HepG2 (cell line): ENCODE measurements around the gene CPM. TPM values are rescaled to one million over a fixed set of nuclear protein-coding genes. Genes with fewer than 3 reads are reported as not detected.

Source experiments
- ATAC-seq: fragments of 200-7000 bp; cut with Tn5 transposase; 3 replicates; pipeline ENCODE4 v1.9.1; 2020; ENCODE audit warnings: mild to moderate bottlenecking, moderate library complexity
- BruUV-seq: library from RNA; stranded (reverse); fragments of 400-500 nt; replicated peaks from 2 replicates; lab custom pipeline; 2021; lab: Mats Ljungman, UMichigan
- CTCF ChIA-PET: fragments of 300-600 bp; formaldehyde crosslinking; extraction: SDS; loops from one replicate; lab custom pipeline; 2021; ENCODE audit warnings: low total read pairs, inconsistent platforms, low intra/inter-chr PET ratio; lab: Yijun Ruan, JAX
- POLR2A ChIA-PET: fragments of 350-600 bp; sonication (Branson Sonifier 250); formaldehyde crosslinking; loops from one replicate; lab custom pipeline; 2020; ENCODE audit warnings: antibody characterized with exemption, inconsistent platforms; lab: Yijun Ruan, JAX
- DNase-seq: peaks from one replicate; pipeline ENCODE4 v3.0.0-alpha.2; 2015; ENCODE audit warnings: low spot score
- FAIRE-seq: peaks from 3 replicates; lab custom pipeline; 2011; peaks lifted over from hg19 to GRCh38; lab: Jason Lieb, UNC
- H2AFZ ChIP-seq: one replicate; pipeline ENCODE4 v1.6.1; 2011; ENCODE audit warnings: low read length, inconsistent platforms
- H3K27ac ChIP-seq: fragments of 300-600 bp; 3 replicates; pipeline ENCODE4 v1.8.0; 2011; ENCODE audit warnings: mixed run types, mild to moderate bottlenecking, mixed read lengths, low read length, inconsistent platforms; ENCODE audit not compliant: insufficient read depth; ENCODE audit errors: extremely low read length
- H3K27me3 ChIP-seq, 2 experiments: fragments of 200-600 bp in 1 of 2; 2 replicates in 1 of 2; 3 replicates in 1 of 2; pipeline versions ENCODE4 v1.6.0 to v1.8.0; 2011; ENCODE audit warnings: low read length in 2 of 2, mild to moderate bottlenecking in 2 of 2, moderate library complexity in 2 of 2, inconsistent platforms in 1 of 2; ENCODE audit not compliant: insufficient read depth in 2 of 2, control insufficient read depth in 1 of 2
- H3K36me3 ChIP-seq, 2 experiments: fragments of 200-600 bp in 1 of 2; replicated peaks in 1 of 2; 2 replicates in 1 of 2; 3 replicates in 1 of 2; pipeline versions ENCODE4 v1.5.1 to v1.8.0; 2011; ENCODE audit warnings: low read length in 2 of 2, inconsistent platforms in 1 of 2; ENCODE audit not compliant: insufficient read depth in 2 of 2, control insufficient read depth in 1 of 2
- H3K4me1 ChIP-seq: 2 replicates; pipeline ENCODE4 v1.5.1; 2012; ENCODE audit warnings: low read length, inconsistent platforms; ENCODE audit not compliant: insufficient read depth
- H3K4me2 ChIP-seq: 2 replicates; pipeline ENCODE4 v1.6.0; 2011; ENCODE audit warnings: low read depth, low read length, inconsistent platforms
- H3K4me3 ChIP-seq, 3 experiments: fragments of 200-600 bp in 1 of 3; sonication (generic), shearing (Covaris generic) in 1 of 3; replicated peaks in 1 of 3; 2 replicates each; pipeline ENCODE4 v1.5.1; 2011 to 2016; ENCODE audit warnings: low read length in 3 of 3, inconsistent platforms in 2 of 3, low read depth in 2 of 3, mild to moderate bottlenecking in 2 of 3, control low read depth in 1 of 3, mixed read lengths in 1 of 3; ENCODE audit not compliant: insufficient read depth in 1 of 3
- H3K79me2 ChIP-seq: one replicate; pipeline ENCODE4 v1.6.1; 2011; ENCODE audit warnings: low read length, inconsistent platforms; ENCODE audit not compliant: insufficient read depth
- H3K9ac ChIP-seq: 2 replicates; pipeline ENCODE4 v1.6.0; 2011; ENCODE audit warnings: mild to moderate bottlenecking, low read depth, low read length, inconsistent platforms; ENCODE audit not compliant: insufficient read depth
- H3K9me3 ChIP-seq: 2 replicates; pipeline ENCODE4 v1.5.1; 2012; ENCODE audit warnings: mild to moderate bottlenecking, low read length
- H4K20me1 ChIP-seq: 2 replicates; pipeline ENCODE4 v1.6.0; 2011; ENCODE audit warnings: inconsistent platforms, mild to moderate bottlenecking, low read length, moderate library complexity; ENCODE audit not compliant: insufficient read depth
- BCL3 ChIP-seq: sonication (generic); formaldehyde crosslinking; IDR thresholded peaks from 2 replicates; pipeline ENCODE4 v1.5.1; 2020; ENCODE audit warnings: mild to moderate bottlenecking, missing genetic modification reagents, moderate library complexity
- CEBPG ChIP-seq: IDR thresholded peaks from 2 replicates; pipeline ENCODE4 v1.6.1; 2016
- KMT2B ChIP-seq: IDR thresholded peaks from 2 replicates; pipeline ENCODE4 v1.6.1; 2016; ENCODE audit warnings: missing genetic modification reagents, missing compliant biosample characterization
- MAFG ChIP-seq: sonication (generic); formaldehyde crosslinking; IDR thresholded peaks from 2 replicates; pipeline ENCODE4 v1.5.1; 2020; ENCODE audit warnings: mild to moderate bottlenecking, missing genetic modification reagents
- MYPOP ChIP-seq: sonication (generic); formaldehyde crosslinking; IDR thresholded peaks from 2 replicates; pipeline ENCODE4 v1.8.1; 2023; ENCODE audit warnings: mild to moderate bottlenecking, moderate library complexity, missing genetic modification reagents
- PAF1 ChIP-seq: IDR thresholded peaks from 2 replicates; pipeline ENCODE4 v1.6.1; 2016; ENCODE audit warnings: missing genetic modification reagents, missing compliant biosample characterization
- POLR2AphosphoS2 ChIP-seq: IDR thresholded peaks from 2 replicates; pipeline ENCODE4 v1.6.1; 2011; ENCODE audit warnings: low read depth, low read length, improper control_type of control experiment
- PRMT3 ChIP-seq: sonication (generic); formaldehyde crosslinking; IDR thresholded peaks from 2 replicates; pipeline ENCODE4 v1.8.1; 2022; ENCODE audit warnings: low read depth, mild to moderate bottlenecking, moderate library complexity, missing genetic modification reagents, borderline replicate concordance
- TRIM22 ChIP-seq: fragments of 450-650 bp; IDR thresholded peaks from 2 replicates; pipeline ENCODE4 v1.6.1; 2017
- ZBTB2 ChIP-seq: sonication (generic); formaldehyde crosslinking; IDR thresholded peaks from 2 replicates; pipeline ENCODE4 v1.8.0; 2022; ENCODE audit warnings: low read depth, missing genetic modification reagents
- ZNF138 ChIP-seq: sonication (generic); formaldehyde crosslinking; IDR thresholded peaks from 2 replicates; pipeline ENCODE4 v1.5.0; 2020; ENCODE audit warnings: mild to moderate bottlenecking, low read depth, missing genetic modification reagents
- ZNF180 ChIP-seq: sonication (generic); formaldehyde crosslinking; IDR thresholded peaks from 2 replicates; pipeline ENCODE4 v1.4.0; 2020; ENCODE audit warnings: low read depth, missing genetic modification reagents, borderline replicate concordance
- ZNF354B ChIP-seq: sonication (generic); formaldehyde crosslinking; IDR thresholded peaks from 2 replicates; pipeline ENCODE4 v1.8.0; 2022; ENCODE audit warnings: mild to moderate bottlenecking, missing genetic modification reagents
- ZNF710 ChIP-seq: sonication (generic); formaldehyde crosslinking; IDR thresholded peaks from 2 replicates; pipeline ENCODE4 v1.5.0; 2020; ENCODE audit warnings: mild to moderate bottlenecking, missing genetic modification reagents, borderline replicate concordance
- ZSCAN25 ChIP-seq: sonication (generic); formaldehyde crosslinking; IDR thresholded peaks from 2 replicates; pipeline ENCODE4 v1.8.0; 2022; ENCODE audit warnings: mild to moderate bottlenecking, missing genetic modification reagents
- WGBS: methylation state at CpG from one replicate; pipeline ENCODE4 v1.1.6; 2017; ENCODE audit warnings: low lambda C conversion rate; 5-methylcytosine and 5-hydroxymethylcytosine counted together
- in situ Hi-C: cut with HindIII; loops from 2 replicates; pipeline ENCODE4 v1.10.0; 2017; ENCODE audit warnings: low pct_unique_long_range_greater_than_20kb; ENCODE audit not compliant: extremely low pct_ligation_motif_present
- intact Hi-C: fragments of 100-400 bp; cut with micrococcal nuclease; formaldehyde crosslinking; loops from one replicate; pipeline ENCODE4 v1.10.0; 2022; ENCODE audit not compliant: unreplicated experiment
- polyA plus RNA-seq, 8 experiments: library from polyadenylated mRNA; depleted of rRNA in 3 of 8; stranded (reverse) in 7 of 8; unstranded in 1 of 8; fragments of >200 nt; fragmentation: Illumina TruSeq in 4 of 8; extraction: Trizol in 4 of 8; gene quantifications; 2 replicates each; pipeline versions ENCODE4 v1.2.1 to v1.2.3, GENCODE V29; 2011 to 2016; ENCODE audit warnings: low read depth in 4 of 8, missing spikeins in 1 of 8, mixed read lengths in 1 of 8; ENCODE audit not compliant: insufficient read depth in 1 of 8
- total RNA-seq, 5 experiments: library from RNA; depleted of rRNA; stranded (reverse); fragments of >200 nt; fragmentation: Illumina TruSeq; extraction: Trizol; gene quantifications; 2 replicates each; pipeline ENCODE4 v1.2.3, GENCODE V29; 2016; ENCODE audit warnings: low read depth in 1 of 5

Gene CPM
- total and polyA plus RNA-seq, 2 of the 13 experiments (the other 11 are each of a cell fraction or from before 2014, with no cell fraction given): not detected

GRCh38 chr12:68821357-68822188, 111.4 kb downstream of the CPM start:
- Histone ChIP-seq H3K36me3 (peaks cover 19 to 81% of the 10 kb centered on the region in 2 experiments), H3K9ac (no peak overlapping the region), H2AFZ (no peak overlapping the region), H4K20me1 (peaks cover 51% of the 10 kb centered on the region), H3K4me1 (peaks cover 59% of the 10 kb centered on the region), H3K27ac (peak overlapping the region; percentile 1), H3K79me2 (peaks cover 63% of the 10 kb centered on the region), H3K4me2 (no peak overlapping the region), H3K4me3 (no peak overlapping the region), H3K27me3 (no peaks in the 10 kb centered on the region), H3K9me3 (no peaks in the 10 kb centered on the region)
- POLR2A ChIA-PET: interaction anchor here (0.6 to 1.7 kb wide), 3 partner anchors 9 to 74 kb away, joined by 3 to 10 read pairs (median 5); no protein-coding TSS in a partner anchor
- in situ Hi-C loops: no loop called here
- FAIRE-seq (no peak), ATAC-seq (peak; percentile 58), DNase-seq (no peak)
- intact Hi-C loops: no loop called here
- WGBS: 92% methylated on average over 6 of the region's 6 CpGs
- CTCF ChIA-PET: no interaction called here
- no TSS peak for BruUV-seq
- TF ChIP-seq MAFG (CRISPR knock-in tag) (no peak), PRMT3 (CRISPR knock-in tag) (no peak), PAF1 (no peak), ZNF710 (CRISPR knock-in tag) (no peak), ZNF180 (no peak), ZSCAN25 (no peak), KMT2B (CRISPR knock-in tag) (no peak), ZBTB2 (CRISPR knock-in tag) (no peak), TRIM22 (no peak), ZNF354B (CRISPR knock-in tag) (no peak), POLR2AphosphoS2 (no peak), ZNF138 (CRISPR knock-in tag) (no peak), CEBPG (no peak), MYPOP (CRISPR knock-in tag) (no peak), BCL3 (CRISPR knock-in tag) (no peak)
